ENCODE measurements around the gene MUC5B. TPM values are rescaled to one million over a fixed set of nuclear protein-coding genes. Genes with fewer than 3 reads are reported as not detected.

MUC5B gene
- total and polyA plus RNA-seq, 4 donors: 0.17 to 0.95 (median 0.50) TPM; not detected in 1

GRCh38 chr11:1300121-1300520 lies 77.3 kb downstream of the MUC5B start:
- Histone ChIP-seq H3K4me3 (ENCODE audit: low read depth in 1 of 3, low read length in 3 of 3) (no peak overlapping the region), H3K27ac (ENCODE audit: low read depth in 1 of 2, low read length in 2 of 2) (peak overlapping the region; percentile 89 to 97), H3K27me3 (ENCODE audit: control insufficient read depth in 4 of 4, insufficient read depth in 4 of 4, low read length in 3 of 4) (no peaks in the 10 kb centered on the region), H3K9ac (ENCODE audit: low read depth in 1 of 2, low read length in 2 of 2) (peak overlapping the region in 1 of 2 donors; percentile 17), H3K36me3 (ENCODE audit: control insufficient read depth in 4 of 4, insufficient read depth in 3 of 4, low read depth in 1 of 4, low read length in 3 of 4) (no peaks in the 10 kb centered on the region), H3K9me3 (ENCODE audit: control insufficient read depth in 4 of 4, low read length in 3 of 4) (no peaks in the 10 kb centered on the region), H3K4me1 (ENCODE audit: control insufficient read depth in 4 of 4, insufficient read depth in 4 of 4, low read length in 3 of 4) (peaks cover 32 to 84% (median 56%) of the 10 kb centered on the region in 4 donors)
- no peak for DNase-seq (ENCODE audit: low spot score)
- no peak for TF ChIP-seq FOXA2 (IDR thresholded peaks at IDR 0.05)
- TF ChIP-seq HNF4A (conservative IDR thresholded peaks at IDR 0.05): no peak
- 64% methylated on average over 7 of the region's 7 CpGs for WGBS

GRCh38 chr11:1300569-1301187 lies 77.8 kb downstream of the MUC5B start:
- peak overlapping the region; percentile 89 to 97 for H3K27ac ChIP-seq (ENCODE audit: low read depth in 1 of 2, low read length in 2 of 2)
- DNase-seq (ENCODE audit: low spot score): no peak
- peak overlapping the region; percentile 17 to 55 for H3K9ac ChIP-seq (ENCODE audit: low read depth in 1 of 2, low read length in 2 of 2)
- 85% methylated on average over 28 of the region's 28 CpGs for WGBS
- no peaks in the 10 kb centered on the region for H3K36me3 ChIP-seq (ENCODE audit: control insufficient read depth in 4 of 4, insufficient read depth in 3 of 4, low read depth in 1 of 4, low read length in 3 of 4)
- H3K4me3 ChIP-seq (ENCODE audit: low read depth in 1 of 3, low read length in 3 of 3): no peak overlapping the region
- no peaks in the 10 kb centered on the region for H3K27me3 ChIP-seq (ENCODE audit: control insufficient read depth in 4 of 4, insufficient read depth in 4 of 4, low read length in 3 of 4)
- TF ChIP-seq FOXA2 (IDR thresholded peaks at IDR 0.05): no peak
- no peak for TF ChIP-seq RXRA (IDR thresholded peaks at IDR 0.05)
- TF ChIP-seq HNF4A (conservative IDR thresholded peaks at IDR 0.05): no peak
- TF ChIP-seq GABPA (IDR thresholded peaks at IDR 0.05 in 1 of 2, conservative IDR thresholded peaks at IDR 0.05 in 1 of 2): no peak
- TF ChIP-seq ZBTB33 (IDR thresholded peaks at IDR 0.05): no peak
- no peaks in the 10 kb centered on the region for H3K9me3 ChIP-seq (ENCODE audit: control insufficient read depth in 4 of 4, low read length in 3 of 4)
- H3K4me1 ChIP-seq (ENCODE audit: control insufficient read depth in 4 of 4, insufficient read depth in 4 of 4, low read length in 3 of 4): peaks cover 32 to 87% (median 59%) of the 10 kb centered on the region in 4 donors

- Histone ChIP-seq H3K9ac (ENCODE audit: low read depth in 1 of 2, low read length in 2 of 2) (peak overlapping the region in 1 of 2 donors; percentile 15), H3K27ac (ENCODE audit: low read depth in 1 of 2, low read length in 2 of 2) (peak overlapping the region; percentile 89 to 97), H3K36me3 (ENCODE audit: control insufficient read depth in 4 of 4, insufficient read depth in 3 of 4, low read depth in 1 of 4, low read length in 3 of 4) (no peaks in the 10 kb centered on the region), H3K4me3 (ENCODE audit: low read depth in 1 of 3, low read length in 3 of 3) (peak overlapping the region in 1 of 3 donors; percentile 2), H3K9me3 (ENCODE audit: control insufficient read depth in 4 of 4, low read length in 3 of 4) (no peaks in the 10 kb centered on the region), H3K27me3 (ENCODE audit: control insufficient read depth in 4 of 4, insufficient read depth in 4 of 4, low read length in 3 of 4) (no peaks in the 10 kb centered on the region), H3K4me1 (ENCODE audit: control insufficient read depth in 4 of 4, insufficient read depth in 4 of 4, low read length in 3 of 4) (peaks cover 37 to 88% (median 62%) of the 10 kb centered on the region in 4 donors)
- 87% methylated on average over 22 of the region's 22 CpGs for WGBS
- DNase-seq (ENCODE audit: low spot score): peak; percentile 34
- TF ChIP-seq YY1 (IDR thresholded peaks at IDR 0.05) (no peak), MAX (IDR thresholded peaks at IDR 0.05) (no peak), REST (IDR thresholded peaks at IDR 0.05) (no peak), SP1 (IDR thresholded peaks at IDR 0.05) (no peak), JUND (IDR thresholded peaks at IDR 0.05) (no peak), HNF4A (conservative IDR thresholded peaks at IDR 0.05) (no peak), EGR1 (IDR thresholded peaks at IDR 0.05; ENCODE audit: low read depth in 2 of 2) (no peak), RXRA (IDR thresholded peaks at IDR 0.05) (no peak), NR2F2 (IDR thresholded peaks at IDR 0.05) (no peak), HNF4G (IDR thresholded peaks at IDR 0.05) (no peak), FOXA2 (IDR thresholded peaks at IDR 0.05) (no peak), GABPA (IDR thresholded peaks at IDR 0.05 in 1 of 2, conservative IDR thresholded peaks at IDR 0.05 in 1 of 2) (no peak), ZBTB33 (IDR thresholded peaks at IDR 0.05) (no peak), RAD21 (IDR thresholded peaks at IDR 0.05) (no peak), ATF3 (IDR thresholded peaks at IDR 0.05) (no peak), TAF1 (conservative IDR thresholded peaks at IDR 0.05) (no peak), FOXA1 (IDR thresholded peaks at IDR 0.05) (no peak)
Measured at GRCh38 chr11:1301220-1302000, 78.5 kb downstream of the MUC5B start.

Data from liver (tissue), 9 donors.